GM12878 (cell line): Measurements from ENCODE around the gene FANCG. TPM values are rescaled to one million over a fixed set of nuclear protein-coding genes. Genes with fewer than 3 reads are reported as not detected.
A peak's percentile ranks its signal among the peaks of the same experiment; 100 is the strongest.

Experiments
- ATF2 ChIP-seq: IDR thresholded peaks from 2 replicates; pipeline ENCODE4 v1.6.1; 2012; ENCODE audit warnings: low read length, inconsistent platforms
- ATF3 ChIP-seq: IDR thresholded peaks from 2 replicates; pipeline ENCODE4 v1.6.1; 2011; ENCODE audit warnings: low read depth, mild to moderate bottlenecking, low read length, moderate library complexity, borderline replicate concordance; ENCODE audit errors: extremely low read depth
- ATF7 ChIP-seq: fragments of 450-650 bp; IDR thresholded peaks from 2 replicates; pipeline ENCODE4 v1.6.1; 2016; ENCODE audit warnings: low read depth, mild to moderate bottlenecking
- BCL11A ChIP-seq: IDR thresholded peaks from 2 replicates; pipeline ENCODE4 v1.6.1; 2011; ENCODE audit warnings: low read depth, low read length
- CBX3 ChIP-seq: fragments of 200-600 bp; sonication (generic); IDR thresholded peaks from 2 replicates; pipeline ENCODE4 v1.6.1; 2016; ENCODE audit warnings: low read depth, borderline replicate concordance
- CUX1 ChIP-seq: IDR thresholded peaks from 2 replicates; pipeline ENCODE4 v1.6.1; 2012; ENCODE audit warnings: improper control_type of control experiment, low read depth, low read length; ENCODE audit not compliant: insufficient replicate concordance
- E2F4 ChIP-seq: IDR thresholded peaks from 2 replicates; pipeline ENCODE4 v1.6.1; 2012; ENCODE audit warnings: low read depth, low read length, improper control_type of control experiment
- KAT2A ChIP-seq: conservative IDR thresholded peaks from 2 replicates; pipeline ENCODE4 v1.6.1; 2011; ENCODE audit warnings: low read depth, low read length; ENCODE audit not compliant: control insufficient read depth
- MEF2A ChIP-seq: IDR thresholded peaks from 2 replicates; pipeline ENCODE4 v1.6.1; 2011; ENCODE audit warnings: low read depth, mild to moderate bottlenecking, low read length, moderate library complexity; ENCODE audit not compliant: insufficient read depth
- MEF2B ChIP-seq: fragments of 450-650 bp; IDR thresholded peaks from 2 replicates; pipeline ENCODE4 v1.6.1; 2018; ENCODE audit warnings: mild to moderate bottlenecking, moderate library complexity; ENCODE audit not compliant: partially characterized antibody, poor library complexity, severe bottlenecking
- MXI1 ChIP-seq: fragments of 150-350 bp; IDR thresholded peaks from 2 replicates; pipeline ENCODE4 v1.6.1; 2011; ENCODE audit warnings: low read depth, mild to moderate bottlenecking, inconsistent platforms, low read length, improper control_type of control experiment
- RUNX3 ChIP-seq: IDR thresholded peaks from 2 replicates; pipeline ENCODE4 v1.6.1; 2012; ENCODE audit warnings: low read length, inconsistent platforms
- SRF ChIP-seq, 2 experiments: IDR thresholded peaks; 2 replicates each; pipeline ENCODE4 v1.6.1; 2011; ENCODE audit warnings: low read depth in 2 of 2, low read length in 2 of 2, mild to moderate bottlenecking in 1 of 2, moderate library complexity in 1 of 2
- STAT3 ChIP-seq: IDR thresholded peaks from 2 replicates; pipeline ENCODE4 v1.6.1; 2011; ENCODE audit warnings: low read depth, low read length, improper control_type of control experiment
- TCF12 ChIP-seq: IDR thresholded peaks from 2 replicates; pipeline ENCODE4 v1.6.1; 2011; ENCODE audit warnings: low read depth, mild to moderate bottlenecking, low read length
- ZBTB33 ChIP-seq: fragments of 450-650 bp; IDR thresholded peaks from 2 replicates; pipeline ENCODE4 v1.6.1; 2017; ENCODE audit warnings: mild to moderate bottlenecking
- ZSCAN29 ChIP-seq: fragments of 450-650 bp; IDR thresholded peaks from 2 replicates; pipeline ENCODE4 v1.6.1; 2017; ENCODE audit warnings: mild to moderate bottlenecking, moderate library complexity
- ZZZ3 ChIP-seq: IDR thresholded peaks from 2 replicates; pipeline ENCODE4 v1.6.1; 2011; ENCODE audit warnings: low read depth; ENCODE audit not compliant: control insufficient read depth, insufficient read length
- polyA plus RNA-seq, 11 experiments: library from polyadenylated mRNA; depleted of rRNA in 4 of 11; unstranded in 6 of 11; stranded (reverse) in 5 of 11; fragments of >200 nt; fragmentation: Nextera tagmentation in 4 of 11; fragmentation: Illumina TruSeq in 1 of 11; extraction: Ambion mirVana in 4 of 11; extraction: Trizol in 1 of 11; gene quantifications; 1 replicate in 1 of 11; 2 replicates in 10 of 11; pipeline versions ENCODE4 v1.2.1 to v1.2.3, GENCODE V29; 2011 to 2016; ENCODE audit warnings: inconsistent platforms in 2 of 11, missing spikeins in 2 of 11, low read depth in 1 of 11
- total RNA-seq, 4 experiments: library from RNA; depleted of rRNA in 3 of 4; stranded (reverse); fragments of >200 nt in 3 of 4; fragmentation: Illumina TruSeq in 1 of 4; extraction: Trizol in 1 of 4; gene quantifications; 2 replicates each; pipeline versions ENCODE4 v1.2.1 to v1.2.3, GENCODE V29; 2013 to 2021

Gene FANCG
- total and polyA plus RNA-seq, 10 of the 15 experiments (the other 5 are each of a cell fraction or from before 2014, with no cell fraction given) = 16.4 to 78.7 (median 45.4) TPM

- peak; percentile 40 for TF ChIP-seq MEF2B
- TF ChIP-seq ZZZ3 = no peak
- TF ChIP-seq STAT3 = 0 out of 2 replicates have a peak, but pooled peaks have one; percentile 73
- peak; percentile 76 for TF ChIP-seq RUNX3
- 0 out of 2 replicates have a peak, but pooled peaks have one; percentile 48 for TF ChIP-seq ATF7
- TF ChIP-seq ATF3 = no peak
- no peak for TF ChIP-seq MEF2A
- TF ChIP-seq KAT2A = no peak
- TF ChIP-seq SRF (IDR thresholded peaks at IDR 0.05; ENCODE audit: low read depth in 2 of 2, low read length in 2 of 2) = peak; percentile 22 to 86; a peak in 3 of 4 replicates
- TF ChIP-seq CUX1 = no peak
- no peak for TF ChIP-seq CBX3
- TF ChIP-seq BCL11A = peak; percentile 12; the same call in 1 of the 2 replicates
- peak; percentile 98 for TF ChIP-seq MXI1
- peak; percentile 46; the same call in 1 of the 2 replicates for TF ChIP-seq ZSCAN29
- peak; percentile 64 for TF ChIP-seq E2F4
- 0 out of 2 replicates have a peak, but pooled peaks have one; percentile 18 for TF ChIP-seq TCF12
- TF ChIP-seq ATF2 = no peak
- no peak for TF ChIP-seq ZBTB33
Measured at GRCh38 chr9:35102769-35103659, 23.3 kb upstream of the FANCG start, which contains the start of gene STOML2 (continued).
